Inflammatory macrophage (primary cell): ENCODE measurements around the gene C1GALT1.

Experiments
- DNase-seq, 2 donors: peaks; one replicate each; pipeline ENCODE4 v3.0.0-alpha.2; 2020 to 2022

Gene C1GALT1

DNA sequence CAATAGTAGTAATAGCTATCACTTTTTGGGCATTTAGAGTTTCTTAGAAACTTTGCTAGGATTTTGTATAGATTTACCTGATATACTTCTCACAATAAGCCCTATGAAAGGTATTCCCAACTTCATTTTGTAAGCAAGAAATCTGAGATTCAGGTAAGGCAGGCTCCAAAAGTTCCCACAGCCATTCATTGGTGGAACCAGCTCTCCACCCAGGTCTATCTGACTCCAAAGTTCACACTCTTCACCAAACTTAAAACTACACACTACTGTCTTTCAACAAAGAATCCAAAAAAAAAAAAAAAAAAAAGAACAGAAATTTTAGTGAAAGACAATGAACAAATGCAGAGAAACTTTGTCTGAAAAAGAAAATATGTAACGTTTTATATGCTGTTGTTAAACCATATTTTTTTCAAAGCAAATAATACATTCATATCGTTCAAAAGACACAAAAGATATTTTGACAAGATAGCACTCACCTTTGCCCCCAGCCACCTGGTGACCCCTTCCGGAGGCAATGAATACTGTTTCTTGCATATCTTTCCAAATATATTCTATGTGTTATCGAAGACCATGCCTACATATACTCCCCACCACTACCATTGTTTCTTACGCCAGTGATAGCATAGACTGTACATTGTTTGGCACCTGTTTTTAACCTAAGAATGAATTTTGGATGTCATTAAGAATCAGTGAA lies 108.2 kb downstream of the C1GALT1 start:
- no peak for DNase-seq

DNA sequence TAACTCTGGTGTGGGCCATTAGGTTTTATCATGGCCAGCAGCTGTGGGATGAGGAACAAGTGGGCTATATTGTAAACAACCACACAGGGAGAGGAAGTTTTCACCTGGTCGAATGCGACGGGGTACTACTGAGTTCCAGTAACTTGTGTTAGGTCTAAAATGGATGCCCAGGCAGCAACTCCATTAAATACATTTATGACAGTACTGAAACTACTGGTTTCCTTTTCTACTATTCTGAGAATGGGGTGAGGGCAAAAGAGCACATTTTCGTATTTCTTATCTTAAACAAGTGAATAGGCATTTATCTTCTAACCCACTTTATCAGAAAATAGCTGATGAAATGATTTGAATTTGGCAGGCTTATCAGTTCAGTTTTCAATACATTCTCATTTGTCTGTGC lies 109.7 kb downstream of the C1GALT1 start:
- no peak for DNase-seq

DNA sequence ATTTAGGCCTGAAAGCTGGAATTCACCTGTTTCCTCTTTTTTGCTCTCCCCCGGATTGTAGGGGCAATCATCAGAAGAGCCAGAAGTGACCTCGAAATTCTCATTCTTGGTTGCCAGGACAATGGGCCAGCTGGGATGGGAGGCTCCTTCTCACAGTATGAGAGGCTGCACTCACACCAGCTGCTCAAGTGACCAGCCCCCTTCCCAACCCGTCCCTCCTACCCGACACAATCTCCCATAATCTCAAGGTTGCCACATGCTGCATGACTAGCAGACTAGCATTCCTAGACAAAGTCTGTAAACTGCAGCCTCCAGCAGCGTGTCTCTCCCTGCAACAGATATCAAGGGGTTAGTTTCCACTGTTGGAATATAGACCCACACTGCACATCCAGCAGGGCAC lies 110.3 kb downstream of the C1GALT1 start:
- no peak for DNase-seq

DNA sequence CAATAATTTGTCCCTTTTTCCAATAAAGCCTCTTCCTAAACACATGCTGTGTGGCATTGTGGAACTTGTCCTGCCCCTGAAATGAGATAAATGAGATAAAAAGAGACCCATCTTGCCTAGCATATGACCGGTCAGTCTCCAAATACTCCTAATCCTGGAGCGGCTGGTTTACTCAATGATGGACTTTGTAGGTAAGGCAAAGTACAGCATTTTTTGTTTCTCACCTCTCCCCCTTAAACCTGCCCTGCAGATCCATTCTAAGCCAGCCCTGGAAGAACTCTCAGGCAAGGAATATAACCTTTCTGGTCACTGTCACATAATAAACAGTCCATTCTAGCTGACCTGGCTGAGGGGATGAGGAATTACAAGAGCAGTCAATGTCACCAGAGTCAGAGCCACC lies 110.7 kb downstream of the C1GALT1 start:
- DNase-seq = no peak

DNA sequence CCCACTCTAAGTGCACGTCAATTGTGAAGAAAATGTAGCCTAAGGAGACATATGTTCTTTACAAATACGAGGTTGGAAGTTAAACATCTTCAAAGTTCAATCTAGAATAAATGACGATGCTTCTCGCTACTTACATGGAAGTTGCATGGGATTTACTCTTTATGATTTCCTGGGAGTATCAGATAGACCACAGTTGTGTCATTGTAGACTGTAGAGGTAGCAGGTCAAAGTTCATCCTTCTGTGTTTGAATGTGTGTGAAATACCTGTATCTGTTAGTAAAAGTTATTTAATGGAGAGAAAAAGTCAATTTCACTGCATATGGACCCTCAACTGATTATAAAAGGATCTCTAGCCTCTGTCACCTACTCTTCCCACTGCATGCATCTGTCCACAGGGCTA lies 112.6 kb downstream of the C1GALT1 start:
- DNase-seq = no peak
